ENCODE measurements around the gene SPINT4.

GRCh38 chr20:45751721-45752120 is 29.6 kb downstream of the SPINT4 start:
- TF ChIP-seq TAF1 (IDR thresholded peaks at IDR 0.05; ENCODE audit: low read depth), result no peak
- TF ChIP-seq REST (IDR thresholded peaks at IDR 0.05; ENCODE audit: borderline replicate concordance), result no peak
- no peak for TF ChIP-seq SMC3 (conservative IDR thresholded peaks at IDR 0.05; ENCODE audit: poor library complexity)
- no peak for TF ChIP-seq POLR2AphosphoS5 (IDR thresholded peaks at IDR 0.05)
- no peak for TF ChIP-seq CTCF (IDR thresholded peaks at IDR 0.05; ENCODE audit: poor library complexity, severe bottlenecking)
- no peak for TF ChIP-seq EP300 (conservative IDR thresholded peaks at IDR 0.05; ENCODE audit: poor library complexity, severe bottlenecking)

Measured in neural cell (in vitro differentiated cells).